Suprapubic skin (tissue), 4 donors: ENCODE results near the gene SLC22A16.

Experiments used
- CTCF ChIP-seq, 2 donors: fragments of 200-600 bp in 1 of 2; fragments of 450-650 bp in 1 of 2; sonication (generic) in 1 of 2; IDR thresholded peaks; one replicate each; pipeline ENCODE4 v1.5.1; 2016 to 2019; ENCODE audit warnings: antibody characterized with exemption in 2 of 2, mild to moderate bottlenecking in 1 of 2, moderate library complexity in 1 of 2
- EP300 ChIP-seq: sonication (generic); formaldehyde crosslinking; IDR thresholded peaks from one replicate; pipeline ENCODE4 v1.6.1; 2017; ENCODE audit warnings: antibody characterized with exemption
- POLR2A ChIP-seq, 2 donors: fragments of 450-650 bp; IDR thresholded peaks; one replicate each; pipeline ENCODE4 v1.6.1; 2017; ENCODE audit warnings: antibody characterized with exemption in 2 of 2, mild to moderate bottlenecking in 2 of 2, moderate library complexity in 2 of 2
- POLR2AphosphoS5 ChIP-seq, 3 donors: sonication (generic); formaldehyde crosslinking; IDR thresholded peaks; one replicate each; pipeline ENCODE4 v1.6.1; 2017; ENCODE audit warnings: antibody characterized with exemption in 3 of 3

- TF ChIP-seq POLR2AphosphoS5 (IDR thresholded peaks at IDR 0.05) (no peak), CTCF (IDR thresholded peaks at IDR 0.05) (no peak), EP300 (no peak), POLR2A (IDR thresholded peaks at IDR 0.05) (no peak)
These were observed 15.0 kb downstream of the SLC22A16 start for GRCh38 chr6:110461376-110461775.
